AG09319 (cell line): Measurements from ENCODE around the gene PARD3B.

Experiments
- DNase-seq: peaks from one replicate; pipeline ENCODE4 v3.0.0-alpha.2; 2010; ENCODE audit warnings: low read depth; ENCODE audit errors: extremely low read depth
- TF ChIP-seq, protein P1 (sequence below): IDR thresholded peaks from 2 replicates; pipeline ENCODE4 v1.5.1; 2011; ENCODE audit warnings: low read depth, mild to moderate bottlenecking, inconsistent platforms, low read length, moderate library complexity

Gene PARD3B

DNA sequence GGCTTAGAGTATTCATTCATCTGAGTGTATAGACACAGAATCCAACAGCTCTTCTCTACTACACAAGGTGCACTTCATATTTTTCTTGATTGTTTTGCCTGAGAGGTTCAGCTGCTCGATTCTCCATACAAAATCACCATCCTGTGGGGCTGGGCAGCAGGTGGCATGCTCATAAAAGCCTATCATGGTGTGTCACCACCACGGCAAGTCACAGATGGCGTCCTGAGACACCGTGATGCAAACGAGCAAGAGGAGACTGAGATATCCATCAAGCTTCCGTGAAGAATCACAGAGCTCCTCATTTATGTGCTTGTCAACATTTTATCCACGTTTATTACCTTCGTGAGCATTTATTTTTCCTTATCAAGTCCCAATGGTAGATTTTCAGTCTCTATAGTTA, 1114.6 kb downstream of the PARD3B start:
- TF ChIP-seq, protein P1, sequence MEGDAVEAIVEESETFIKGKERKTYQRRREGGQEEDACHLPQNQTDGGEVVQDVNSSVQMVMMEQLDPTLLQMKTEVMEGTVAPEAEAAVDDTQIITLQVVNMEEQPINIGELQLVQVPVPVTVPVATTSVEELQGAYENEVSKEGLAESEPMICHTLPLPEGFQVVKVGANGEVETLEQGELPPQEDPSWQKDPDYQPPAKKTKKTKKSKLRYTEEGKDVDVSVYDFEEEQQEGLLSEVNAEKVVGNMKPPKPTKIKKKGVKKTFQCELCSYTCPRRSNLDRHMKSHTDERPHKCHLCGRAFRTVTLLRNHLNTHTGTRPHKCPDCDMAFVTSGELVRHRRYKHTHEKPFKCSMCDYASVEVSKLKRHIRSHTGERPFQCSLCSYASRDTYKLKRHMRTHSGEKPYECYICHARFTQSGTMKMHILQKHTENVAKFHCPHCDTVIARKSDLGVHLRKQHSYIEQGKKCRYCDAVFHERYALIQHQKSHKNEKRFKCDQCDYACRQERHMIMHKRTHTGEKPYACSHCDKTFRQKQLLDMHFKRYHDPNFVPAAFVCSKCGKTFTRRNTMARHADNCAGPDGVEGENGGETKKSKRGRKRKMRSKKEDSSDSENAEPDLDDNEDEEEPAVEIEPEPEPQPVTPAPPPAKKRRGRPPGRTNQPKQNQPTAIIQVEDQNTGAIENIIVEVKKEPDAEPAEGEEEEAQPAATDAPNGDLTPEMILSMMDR, result no peak
- DNase-seq, result no peak

DNA sequence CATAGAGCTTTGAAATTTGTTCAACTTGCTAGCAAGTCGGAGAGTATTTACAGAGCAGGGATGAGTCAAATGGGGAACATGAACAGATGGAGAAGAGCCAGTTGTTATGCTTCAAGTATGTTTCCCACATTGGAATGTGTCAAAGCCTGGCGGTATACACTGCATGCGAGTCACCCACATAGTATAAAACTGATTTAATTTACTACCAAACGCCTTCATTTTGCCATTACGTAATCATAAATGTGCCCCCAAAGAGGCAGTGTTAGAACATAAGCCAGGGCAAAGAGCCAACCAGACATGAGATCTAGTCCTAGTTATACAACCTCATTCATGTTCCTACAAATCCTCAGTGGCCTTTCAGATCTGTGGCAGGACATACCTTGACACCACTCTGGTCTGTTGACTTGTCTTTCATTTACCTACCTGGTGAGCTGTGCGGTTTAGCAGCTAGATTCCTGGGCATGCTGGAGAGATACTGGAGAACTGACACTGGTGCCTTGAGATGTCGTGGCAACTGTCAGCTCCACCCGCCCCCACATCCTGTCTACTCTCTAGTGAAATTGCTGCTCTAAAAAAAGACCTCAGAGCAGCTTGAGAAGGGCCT, 1115.3 kb downstream of the PARD3B start:
- TF ChIP-seq, protein P1, result no peak
- peak; percentile 73 for DNase-seq

DNA sequence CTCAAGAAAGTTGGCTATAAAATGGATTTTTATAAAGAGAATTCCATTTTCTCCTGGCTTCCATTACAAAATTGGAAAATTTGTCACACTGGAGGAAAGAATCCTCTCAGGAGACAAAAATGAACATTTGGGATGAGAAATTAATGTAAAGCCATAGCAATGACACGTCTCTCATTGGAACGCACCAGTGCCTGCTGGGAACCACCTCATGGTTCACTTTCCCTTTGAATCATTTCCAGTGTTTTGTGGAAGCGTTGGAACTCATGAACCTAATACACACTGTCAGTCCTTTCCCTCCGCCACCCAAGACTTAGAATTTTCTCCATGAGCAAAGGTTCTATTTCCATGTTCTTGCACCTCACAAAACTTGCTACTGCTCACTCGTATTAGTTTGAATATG, 1116.0 kb downstream of the PARD3B start:
- DNase-seq, result no peak
- TF ChIP-seq, protein P1, result no peak

DNA sequence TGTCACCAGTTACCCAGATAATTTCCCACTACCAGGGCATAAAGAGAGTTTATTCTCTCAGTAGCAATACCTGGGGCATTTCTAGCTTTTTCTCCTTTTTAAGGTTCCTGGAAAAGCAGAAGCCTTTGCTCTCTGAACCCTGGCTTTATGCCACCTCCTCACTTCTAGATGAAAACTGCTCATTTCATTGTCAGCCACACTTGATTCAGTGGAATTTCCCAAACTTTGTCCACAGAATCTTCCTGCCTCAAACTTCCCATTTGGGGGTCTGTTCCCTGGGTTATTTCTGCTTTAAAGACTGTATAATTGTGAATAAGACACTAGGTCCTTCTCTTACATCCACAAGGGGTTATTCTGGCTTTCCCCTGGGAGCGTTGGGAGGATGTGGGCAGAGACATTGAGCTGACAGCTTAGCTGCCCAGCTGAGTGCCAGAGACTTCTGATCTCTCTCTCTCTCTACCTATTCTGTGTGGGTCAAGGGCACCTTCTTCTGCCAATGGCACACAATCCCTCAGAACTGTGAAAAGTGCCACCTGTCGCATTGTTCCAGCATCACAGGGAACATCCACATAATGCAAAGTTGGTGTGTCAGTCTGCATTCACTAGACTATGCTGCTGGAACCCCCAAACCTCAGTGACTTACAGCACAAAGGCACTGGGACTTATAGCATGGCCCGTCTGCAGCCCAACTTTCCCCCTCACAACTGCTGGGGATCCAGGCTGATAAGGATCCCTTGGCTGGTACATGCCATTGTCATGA, 1117.1 kb downstream of the PARD3B start:
- DNase-seq, result no peak
- TF ChIP-seq, protein P1, result no peak

DNA sequence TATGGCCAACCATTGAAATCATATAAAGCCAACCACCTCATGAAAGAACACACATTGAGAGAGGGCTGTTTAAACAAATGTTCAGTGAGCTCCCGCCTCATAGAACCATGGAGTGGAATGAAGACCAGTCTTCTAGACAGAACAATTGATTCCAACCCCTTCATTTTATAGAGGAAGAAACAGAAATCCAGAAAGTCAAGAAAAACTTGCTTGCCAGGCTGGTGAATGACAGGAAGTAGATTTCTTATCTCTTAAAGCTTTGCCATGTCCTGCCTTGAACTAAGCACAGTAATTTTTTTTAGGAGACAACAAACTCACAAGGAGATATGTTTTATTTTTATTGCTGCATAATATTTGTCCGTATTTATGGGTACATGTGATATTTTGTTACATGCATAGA, 1120.5 kb downstream of the PARD3B start:
- TF ChIP-seq, protein P1, result no peak
- DNase-seq, result no peak
